NOMO-1 treated with DMSO at 0.1 percent for 48 hours (cell line): ENCODE data around the gene VARS2.
"Not testable (repeated sequence)": the region's sequence is repeated elsewhere in the genome, so short reads cannot be mapped to it uniquely, and the experiment has no call there.

Experiments used
- DNase-seq: peaks from one replicate; lab custom pipeline; 2025; ENCODE audit not compliant: unreplicated experiment; lab: John Stamatoyannopoulos, UW

VARS2 gene

DNA sequence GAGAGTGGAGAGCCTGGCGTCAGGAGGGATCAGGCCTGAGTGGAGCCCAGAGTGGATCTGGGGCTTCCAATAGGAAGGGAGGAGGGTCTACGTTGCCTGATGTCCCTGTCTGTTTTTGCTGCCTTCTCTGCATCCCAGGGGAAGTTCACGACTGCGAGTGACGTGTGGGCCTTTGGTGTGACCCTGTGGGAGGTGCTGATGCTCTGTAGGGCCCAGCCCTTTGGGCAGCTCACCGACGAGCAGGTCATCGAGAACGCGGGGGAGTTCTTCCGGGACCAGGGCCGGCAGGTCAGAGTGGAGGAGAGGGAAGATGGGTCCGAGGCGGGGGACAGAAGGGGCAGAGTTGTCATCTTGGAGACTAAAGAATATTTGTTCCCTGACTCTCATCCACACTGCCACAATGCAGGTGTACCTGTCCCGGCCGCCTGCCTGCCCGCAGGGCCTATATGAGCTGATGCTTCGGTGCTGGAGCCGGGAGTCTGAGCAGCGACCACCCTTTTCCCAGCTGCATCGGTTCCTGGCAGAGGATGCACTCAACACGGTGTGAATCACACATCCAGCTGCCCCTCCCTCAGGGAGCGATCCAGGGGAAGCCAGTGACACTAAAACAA, 15.2 kb upstream of the VARS2 start:
- no peak for DNase-seq

DNA sequence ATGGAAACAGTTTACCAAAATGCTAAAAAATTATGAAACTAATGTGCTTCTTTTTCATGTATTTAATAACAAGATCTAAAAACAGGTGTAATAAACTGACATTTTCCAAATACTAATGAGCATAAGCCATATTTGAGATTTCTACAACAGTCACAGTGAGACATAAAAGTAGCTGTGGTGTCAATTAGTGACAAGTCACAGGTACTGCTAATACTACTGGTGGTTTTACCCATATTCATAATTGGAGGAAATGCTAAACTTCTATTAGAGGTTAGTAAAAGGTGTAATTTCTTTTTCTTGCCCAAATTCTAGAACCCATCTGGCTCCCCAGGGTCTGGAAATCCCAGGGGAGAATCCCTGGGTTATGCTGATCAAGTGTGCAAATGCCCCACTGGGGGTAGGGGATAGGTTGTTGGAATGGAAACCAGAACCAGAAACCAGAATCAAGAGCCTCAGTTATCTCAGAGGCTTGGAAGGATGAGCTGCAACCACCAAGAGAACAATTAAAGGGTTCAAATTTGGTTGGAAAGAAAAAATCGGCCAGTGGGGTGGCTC, 13.1 kb upstream of the VARS2 start:
- DNase-seq = no peak

DNA sequence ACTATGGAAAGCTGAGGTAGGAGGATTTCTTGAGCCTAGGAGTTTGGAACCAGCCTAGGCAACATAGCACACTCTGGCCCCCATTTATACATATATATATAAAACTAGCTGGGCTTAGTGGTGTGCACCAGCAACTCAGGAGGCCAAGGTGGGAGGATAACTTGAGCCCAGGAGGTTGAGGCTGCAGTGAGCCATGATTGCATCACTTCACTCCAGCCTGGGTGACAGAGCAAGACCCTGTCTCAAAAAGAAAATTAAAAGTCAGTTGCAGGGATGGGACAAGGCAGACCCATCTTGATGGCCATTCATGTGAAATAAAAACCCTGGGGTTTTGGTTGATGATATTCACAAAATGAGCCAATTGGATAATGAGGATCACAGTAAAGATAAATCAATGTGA, 12.6 kb upstream of the VARS2 start:
- DNase-seq = no peak

DNA sequence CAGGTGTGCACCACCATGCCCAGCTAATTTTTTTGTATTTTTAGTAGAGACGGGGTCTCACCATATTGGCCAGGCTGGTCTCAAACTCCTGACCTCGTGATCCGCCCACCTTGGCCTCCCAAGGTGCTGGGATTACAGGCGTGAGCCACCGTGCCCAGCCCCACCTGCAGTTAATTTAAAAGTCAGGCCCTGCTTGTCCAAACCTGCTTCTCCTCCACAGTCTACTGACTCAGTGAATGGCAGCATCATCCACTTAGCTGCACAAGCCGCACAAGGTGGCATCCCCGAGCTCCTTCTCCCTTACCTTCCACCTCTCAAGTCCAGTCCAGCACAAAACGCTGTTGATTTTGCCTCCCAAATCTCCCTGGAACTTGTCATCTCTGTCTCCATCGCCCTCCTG, 11.8 kb upstream of the VARS2 start:
- not testable (repeated sequence) for DNase-seq

DNA sequence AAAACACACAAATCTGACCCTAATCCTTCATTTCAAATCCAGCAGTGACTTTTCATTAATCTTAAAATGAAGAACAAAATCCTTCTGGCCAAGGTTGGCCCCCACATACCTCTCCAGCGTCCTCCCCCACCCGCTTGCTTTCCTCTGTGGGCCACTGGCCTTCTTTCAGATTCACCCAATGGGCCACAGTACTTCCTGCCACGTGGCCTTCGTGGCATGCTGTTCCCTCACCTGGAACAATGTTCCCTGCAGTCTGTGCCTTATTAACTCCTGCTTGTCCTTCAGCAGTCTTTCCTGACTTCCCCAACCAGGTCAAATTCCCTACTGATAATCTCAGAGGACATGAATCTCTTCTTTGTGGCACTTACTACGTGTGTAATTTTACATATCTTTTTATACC, 11.3 kb upstream of the VARS2 start:
- no peak for DNase-seq

DNA sequence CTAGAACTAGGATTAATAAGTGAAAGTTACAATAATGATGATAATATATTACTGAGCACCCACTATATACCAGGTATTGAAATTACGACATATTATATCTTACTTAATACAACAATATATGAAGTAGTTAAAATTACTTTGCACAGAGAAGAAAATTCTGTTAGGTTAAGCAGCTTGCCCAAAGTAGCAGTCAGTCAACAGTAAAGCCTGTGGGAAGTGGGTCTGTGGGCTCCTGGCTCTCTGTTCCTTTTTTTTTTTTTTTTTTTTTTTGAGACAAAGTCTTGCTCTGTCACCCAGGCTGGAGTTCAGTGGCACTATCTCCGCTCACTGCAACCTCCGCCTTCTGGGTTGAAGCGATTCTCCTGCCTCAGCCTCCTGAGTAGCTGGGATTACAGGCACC, 10.8 kb upstream of the VARS2 start:
- peak; percentile 38 for DNase-seq

DNA sequence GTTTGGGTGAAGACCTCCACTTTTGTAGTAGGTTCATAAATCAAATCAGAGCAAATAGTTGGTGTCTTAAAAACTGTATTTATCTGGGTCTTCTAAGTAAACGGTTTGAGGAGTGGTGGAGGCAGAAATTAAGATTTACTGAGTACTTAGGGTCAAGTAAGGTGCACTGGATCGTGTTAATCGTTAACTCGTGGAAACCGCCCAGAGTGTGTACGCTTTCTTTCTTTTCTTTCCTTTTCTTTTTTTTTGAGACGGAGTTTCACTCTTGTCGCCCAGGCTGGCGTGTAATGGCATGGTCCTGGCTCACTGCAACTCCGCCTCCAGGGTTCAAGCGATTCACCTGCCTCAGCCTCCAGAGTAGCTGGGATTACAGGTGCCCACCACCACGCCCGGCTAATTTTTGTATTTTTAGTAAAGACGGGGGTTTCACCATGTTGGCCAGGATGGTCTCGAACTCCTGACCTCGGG, 6.7 kb upstream of the VARS2 start:
- not testable (repeated sequence) for DNase-seq

DNA sequence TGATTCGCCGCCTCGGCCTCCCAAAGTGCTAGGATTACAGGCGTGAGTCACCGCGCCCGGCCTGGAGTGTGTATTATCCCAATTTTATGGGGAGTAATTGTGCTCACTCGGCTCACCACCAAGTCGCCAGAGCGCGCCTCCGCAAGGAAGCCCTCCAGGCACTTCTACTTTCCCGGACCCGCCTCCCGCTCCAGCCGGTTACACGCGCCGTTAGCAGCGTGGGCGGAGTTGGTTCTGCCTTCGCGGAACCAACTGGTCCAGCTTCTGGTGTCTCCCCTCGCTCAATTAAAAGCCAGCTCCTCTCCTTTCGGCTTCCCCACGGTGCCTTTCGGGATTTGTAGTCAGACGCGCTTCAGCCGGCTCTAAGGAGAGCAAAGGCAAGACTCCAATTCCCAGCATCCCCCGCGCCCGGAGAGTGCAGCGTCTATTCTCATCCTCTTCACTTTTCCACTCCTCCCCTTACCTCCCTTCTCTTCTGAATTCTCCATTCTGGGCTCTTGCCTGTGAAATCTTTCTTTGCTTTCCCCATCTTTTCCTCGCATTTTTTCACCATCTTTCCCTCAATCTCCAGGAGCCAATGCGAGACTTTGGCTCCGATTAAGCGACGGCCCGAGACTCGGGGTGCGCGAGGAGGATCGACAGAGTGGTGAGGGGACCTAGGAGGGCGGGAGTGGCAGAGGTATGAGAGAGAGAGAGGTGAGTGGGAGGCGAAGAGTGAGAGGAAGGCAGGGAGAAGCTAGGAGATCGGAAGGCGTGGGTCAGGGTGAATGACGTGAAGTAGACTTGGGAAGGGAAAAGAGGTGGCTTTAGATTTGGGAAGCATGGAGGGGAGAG, 6.1 kb upstream of the VARS2 start, which contains the start of gene GTF2H4:
Gene GTF2H4, plus strand, starts transcription at position 450 of the 834 bp plus-strand sequence.
- DNase-seq = peak; percentile 99

DNA sequence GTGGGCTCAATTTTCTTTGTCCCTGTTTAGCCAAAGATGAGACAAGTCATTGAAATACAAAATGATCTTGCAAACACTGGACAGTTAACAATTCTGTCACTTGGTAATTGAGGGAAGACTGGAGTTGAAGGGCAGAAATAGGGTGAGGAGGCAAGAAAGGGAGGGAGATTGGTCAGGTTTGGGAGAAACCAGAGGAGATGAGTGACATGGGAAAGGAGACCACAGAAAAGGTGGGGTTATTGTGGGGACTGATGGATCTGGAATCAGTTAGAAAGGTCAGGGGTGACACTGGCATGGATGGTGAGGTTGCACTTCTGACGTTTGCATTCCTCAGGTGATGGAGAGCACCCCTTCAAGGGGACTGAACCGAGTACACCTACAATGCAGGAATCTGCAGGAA, 5.3 kb upstream of the VARS2 start:
- DNase-seq = no peak

DNA sequence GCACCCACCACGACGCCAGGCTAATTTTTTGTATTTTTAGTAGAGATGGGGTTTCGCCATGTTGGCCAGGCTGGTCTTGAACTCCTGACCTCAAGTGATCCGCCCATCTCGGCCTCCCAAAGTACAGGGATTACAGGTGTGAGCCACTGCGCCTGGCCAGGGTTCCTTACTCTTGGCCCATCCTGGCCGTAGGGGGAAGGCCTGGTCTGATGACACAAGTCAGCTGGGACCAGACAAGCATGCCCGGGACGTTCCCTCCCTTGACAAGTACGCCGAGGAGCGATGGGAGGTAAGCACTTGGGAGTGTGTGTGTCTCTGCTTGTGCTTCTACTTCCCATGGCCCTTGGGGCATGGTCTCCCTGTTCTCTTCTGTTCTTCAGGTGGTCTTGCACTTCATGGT, 3.6 kb upstream of the VARS2 start:
- not testable (repeated sequence) for DNase-seq

DNA sequence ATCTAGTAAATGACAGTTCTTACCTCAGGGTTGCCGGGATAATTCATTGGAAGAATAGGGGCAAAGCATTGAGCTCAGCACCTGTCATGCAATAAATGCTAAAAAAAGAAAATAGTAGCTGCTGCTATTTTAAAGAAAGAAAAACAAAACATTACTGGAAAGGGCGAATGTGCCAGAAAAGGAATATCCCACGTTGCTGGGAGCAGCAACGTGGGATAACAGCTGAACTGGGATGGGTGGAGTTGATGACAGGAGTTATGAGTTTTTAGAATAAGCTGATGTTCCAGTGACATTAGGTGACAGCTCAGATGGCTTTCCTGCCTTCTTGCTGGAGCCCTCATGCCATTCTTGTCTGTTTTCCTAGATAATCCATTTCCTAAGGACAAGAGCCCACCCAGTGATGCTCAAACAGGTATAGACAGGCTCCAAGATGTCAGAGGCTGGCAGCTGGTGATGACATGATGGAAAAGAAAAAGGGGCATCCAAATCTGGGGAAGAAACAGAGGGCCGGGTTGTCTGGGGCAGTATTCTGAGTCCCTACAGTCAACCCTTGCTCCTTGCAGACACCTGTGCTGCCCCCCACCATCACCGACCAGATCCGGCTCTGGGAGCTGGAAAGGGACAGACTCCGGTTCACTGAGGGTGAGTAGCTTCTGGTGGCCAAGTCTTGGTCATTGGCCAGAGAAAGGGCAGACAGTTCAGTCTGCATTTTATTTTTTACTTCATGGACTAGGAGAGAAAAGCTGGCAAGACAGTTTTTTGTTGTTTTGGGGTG, 1.1 kb upstream of the VARS2 start:
- DNase-seq = no peak

DNA sequence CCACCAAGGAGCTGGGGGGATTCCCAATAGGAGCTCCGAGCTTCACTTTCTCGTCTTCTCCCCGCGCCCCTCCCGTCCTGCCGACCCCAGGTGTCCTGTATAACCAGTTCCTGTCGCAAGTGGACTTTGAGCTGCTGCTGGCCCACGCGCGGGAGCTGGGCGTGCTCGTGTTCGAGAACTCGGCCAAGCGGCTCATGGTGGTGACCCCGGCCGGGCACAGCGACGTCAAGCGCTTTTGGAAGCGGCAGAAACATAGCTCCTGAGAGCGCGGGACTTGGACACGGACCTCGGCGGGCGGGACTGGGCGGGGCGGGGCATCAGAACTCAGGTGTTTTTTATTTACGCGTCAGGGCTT, 340 bp upstream of the VARS2 start:
- DNase-seq = no peak

DNA sequence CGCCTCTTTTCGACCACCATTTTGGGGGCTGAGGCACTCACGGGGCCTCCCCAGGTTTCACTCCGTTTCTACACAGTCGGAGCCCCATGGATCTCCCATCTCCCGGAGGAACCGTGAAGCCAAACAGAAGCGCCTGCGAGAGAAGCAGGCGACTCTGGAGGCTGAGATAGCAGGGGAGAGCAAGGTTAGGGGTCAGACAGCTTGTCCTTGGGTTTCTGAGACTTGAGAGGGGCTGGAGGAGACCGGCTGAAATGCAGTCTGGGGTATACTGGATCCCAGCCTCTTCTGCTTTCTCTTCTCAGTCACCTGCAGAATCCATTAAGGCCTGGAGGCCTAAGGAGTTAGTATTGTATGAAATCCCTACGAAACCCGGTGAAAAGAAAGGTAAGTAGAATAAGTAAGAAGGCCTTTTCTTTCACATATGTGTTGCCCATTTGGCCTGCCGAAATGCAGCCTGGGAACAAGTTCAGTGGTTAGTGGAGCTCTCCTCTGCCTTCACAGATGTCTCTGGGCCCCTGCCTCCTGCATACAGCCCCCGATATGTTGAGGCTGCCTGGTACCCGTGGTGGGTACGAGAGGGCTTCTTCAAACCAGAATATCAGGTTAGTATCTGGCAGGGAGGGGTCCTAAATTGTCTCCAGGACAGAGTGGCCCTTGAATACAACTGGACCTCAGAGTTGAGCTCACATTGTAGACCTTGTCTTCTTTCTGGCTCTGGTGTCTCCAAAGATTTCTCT, 984 bp downstream of the VARS2 start:
- DNase-seq = no peak

DNA sequence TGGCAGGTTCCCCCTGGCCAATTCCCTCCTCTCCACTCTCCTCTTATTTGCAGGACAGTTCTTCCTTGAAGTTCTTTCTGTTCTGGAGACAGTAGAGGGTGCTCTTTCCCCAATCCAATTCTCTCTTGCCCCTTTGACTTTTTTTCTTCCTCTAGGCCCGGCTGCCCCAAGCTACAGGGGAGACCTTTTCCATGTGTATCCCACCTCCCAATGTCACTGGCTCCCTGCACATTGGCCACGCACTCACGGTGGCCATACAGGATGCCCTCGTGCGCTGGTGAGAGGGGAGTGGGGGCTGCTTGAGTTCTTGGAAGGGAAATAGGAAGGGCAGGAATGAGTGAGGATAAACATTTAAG, 1.5 kb downstream of the VARS2 start:
- peak; percentile 56 for DNase-seq

DNA sequence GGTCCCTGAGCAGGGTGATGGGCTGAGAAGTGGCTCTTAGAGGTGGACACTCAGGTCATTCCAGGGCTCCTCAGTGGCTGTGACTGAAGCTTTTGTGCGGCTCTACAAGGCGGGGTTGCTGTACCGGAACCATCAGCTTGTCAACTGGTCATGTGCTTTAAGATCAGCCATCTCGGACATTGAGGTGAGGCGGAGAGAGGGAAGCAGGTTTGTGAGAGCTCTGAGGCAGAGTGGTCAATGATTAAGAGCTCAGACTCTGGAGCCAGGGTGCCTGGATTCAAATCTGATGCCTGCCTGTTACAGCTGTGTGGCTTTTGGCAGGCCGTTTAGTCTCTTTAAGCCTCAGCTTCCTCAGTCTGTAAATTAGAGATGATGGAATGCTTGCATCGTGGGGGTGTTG, 3.0 kb downstream of the VARS2 start:
- DNase-seq = no peak

DNA sequence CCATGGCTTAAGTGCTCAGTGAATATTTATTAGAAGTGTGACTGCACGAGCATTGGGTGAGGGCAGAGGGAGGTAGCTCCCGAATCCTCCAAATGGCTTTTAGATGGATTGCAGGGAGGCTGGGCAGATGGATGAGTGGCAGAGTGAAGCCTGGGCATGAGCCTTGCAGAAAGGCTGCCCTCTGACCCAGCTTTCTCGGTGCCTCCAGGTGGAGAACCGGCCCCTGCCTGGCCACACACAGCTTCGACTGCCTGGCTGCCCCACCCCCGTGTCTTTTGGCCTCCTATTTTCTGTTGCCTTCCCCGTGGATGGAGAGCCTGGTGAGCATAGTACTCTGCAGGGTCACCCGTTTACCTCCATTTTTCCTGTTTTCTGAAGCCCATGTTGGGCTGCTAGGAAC, 3.4 kb downstream of the VARS2 start:
- no peak for DNase-seq

DNA sequence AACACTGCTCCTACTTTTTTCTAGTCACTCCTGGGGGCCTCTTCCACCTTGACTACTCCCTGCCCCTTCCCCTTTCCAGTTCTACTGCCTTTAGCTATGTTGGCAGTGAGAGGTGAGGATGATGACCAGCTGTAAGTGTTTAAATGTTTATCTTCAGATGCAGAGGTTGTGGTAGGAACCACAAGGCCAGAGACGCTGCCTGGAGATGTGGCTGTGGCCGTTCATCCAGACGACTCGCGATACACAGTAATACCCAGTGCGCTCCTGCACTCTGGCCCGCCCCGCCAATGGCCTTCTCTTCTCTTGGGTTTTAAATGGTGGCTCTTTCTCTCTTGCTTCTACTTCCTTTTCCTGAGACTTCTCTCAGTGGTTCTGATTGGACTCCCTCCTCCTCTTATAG, 4.6 kb downstream of the VARS2 start:
- DNase-seq = no peak

DNA sequence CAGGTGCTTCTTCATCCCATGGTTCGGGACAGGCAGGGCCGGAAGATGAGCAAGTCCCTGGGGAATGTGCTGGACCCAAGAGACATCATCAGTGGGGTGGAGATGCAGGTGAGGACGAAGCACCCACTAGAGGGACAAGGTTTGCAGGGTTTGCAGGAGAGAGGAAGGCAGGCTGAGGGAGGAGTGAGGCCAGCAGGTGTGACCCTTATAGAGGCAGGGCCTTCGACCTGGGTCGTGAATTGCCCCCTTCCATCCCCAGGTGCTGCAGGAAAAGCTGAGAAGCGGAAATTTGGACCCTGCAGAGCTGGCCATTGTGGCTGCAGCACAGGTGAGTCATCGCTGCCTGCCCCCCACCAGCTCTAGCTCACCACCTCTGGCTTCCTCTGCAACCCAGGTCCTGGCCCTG, 8.4 kb downstream of the VARS2 start:
- DNase-seq = no peak

DNA sequence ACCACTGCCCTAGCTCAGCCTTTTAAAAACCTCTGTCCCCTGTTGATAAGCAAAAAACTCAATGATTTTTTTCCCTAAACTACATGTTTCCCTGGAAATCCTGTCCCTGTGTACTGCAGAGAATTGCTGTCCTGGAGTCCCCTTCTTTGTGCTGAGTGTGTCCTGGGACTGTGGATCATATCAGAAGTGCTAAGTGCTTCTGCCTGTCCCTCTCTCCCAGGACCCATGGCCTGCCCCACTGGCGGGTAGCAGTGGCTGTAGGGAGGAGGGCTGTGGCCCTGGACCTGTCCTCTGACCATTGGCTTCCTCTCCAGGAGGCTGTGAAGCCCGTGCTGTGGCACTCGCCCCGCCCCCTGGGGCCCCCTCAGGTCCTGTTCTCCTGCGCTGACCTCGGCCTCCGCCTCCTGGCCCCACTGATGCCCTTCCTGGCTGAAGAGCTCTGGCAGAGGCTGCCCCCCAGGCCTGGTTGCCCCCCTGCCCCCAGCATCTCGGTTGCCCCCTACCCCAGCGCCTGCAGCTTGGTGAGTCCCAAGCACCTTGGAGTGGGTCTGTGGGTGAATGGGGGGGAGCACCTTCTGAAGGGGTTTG, 10.1 kb downstream of the VARS2 start:
- DNase-seq = not testable (repeated sequence)

DNA sequence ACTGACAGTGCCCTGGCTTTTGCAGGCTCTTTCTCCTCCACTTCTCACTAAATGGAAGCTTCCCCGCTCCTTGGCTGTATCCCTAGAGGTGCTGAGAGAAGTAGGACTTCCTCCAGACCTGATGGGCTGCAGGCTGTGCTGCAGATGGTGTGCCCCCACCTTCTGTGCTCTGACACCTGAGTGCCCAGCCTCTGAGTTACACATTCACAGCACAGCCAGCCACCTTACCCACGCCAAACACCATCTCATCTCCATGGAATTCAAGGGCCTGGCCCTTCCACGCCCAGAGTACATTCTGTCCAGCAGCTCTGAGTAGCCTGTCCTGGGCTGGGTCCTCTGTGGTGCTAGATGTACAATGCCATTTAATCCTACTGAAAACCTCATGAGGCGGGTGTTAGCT, 12.6 kb downstream of the VARS2 start:
- no peak for DNase-seq

DNA sequence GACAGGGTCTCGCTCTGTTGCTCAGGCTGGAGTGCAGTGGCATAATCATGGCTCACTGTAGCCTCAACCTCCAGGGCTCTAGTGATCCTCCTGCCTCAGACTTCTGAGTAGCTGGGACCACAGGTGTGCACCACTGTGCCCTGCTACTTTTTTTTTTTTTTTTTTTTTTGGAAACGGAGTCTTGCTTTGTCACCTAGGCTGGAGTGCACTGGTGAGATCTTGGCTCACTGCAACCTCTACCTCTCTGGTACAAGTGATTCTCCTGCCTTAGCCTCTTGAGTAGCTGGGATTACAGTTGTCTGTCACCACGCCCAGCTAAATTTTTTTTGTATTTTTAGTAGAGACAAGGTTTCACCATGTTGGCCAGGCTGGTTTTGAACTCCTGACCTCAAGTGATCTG, 13.0 kb downstream of the VARS2 start:
- DNase-seq = not testable (repeated sequence)
